Skin of body (tissue), 2 donors: Measurements from ENCODE around the gene CDC20B. TPM values are rescaled to one million over a fixed set of nuclear protein-coding genes. Genes with fewer than 3 reads are reported as not detected.
"Not testable (repeated sequence)": the region's sequence is repeated elsewhere in the genome, so short reads cannot be mapped to it uniquely, and the experiment has no call there.

Experiments
- DNase-seq: peaks from one replicate; lab custom pipeline; 2025; lab: John Stamatoyannopoulos, UW
- total RNA-seq: library from RNA; depleted of rRNA; stranded (reverse); fragments of >200 nt; gene quantifications from one replicate; pipeline ENCODE4 v1.2.3, GENCODE V29; 2014

The CDC20B gene
- total RNA-seq, 1 donor from 2014 or later, result not detected

DNA sequence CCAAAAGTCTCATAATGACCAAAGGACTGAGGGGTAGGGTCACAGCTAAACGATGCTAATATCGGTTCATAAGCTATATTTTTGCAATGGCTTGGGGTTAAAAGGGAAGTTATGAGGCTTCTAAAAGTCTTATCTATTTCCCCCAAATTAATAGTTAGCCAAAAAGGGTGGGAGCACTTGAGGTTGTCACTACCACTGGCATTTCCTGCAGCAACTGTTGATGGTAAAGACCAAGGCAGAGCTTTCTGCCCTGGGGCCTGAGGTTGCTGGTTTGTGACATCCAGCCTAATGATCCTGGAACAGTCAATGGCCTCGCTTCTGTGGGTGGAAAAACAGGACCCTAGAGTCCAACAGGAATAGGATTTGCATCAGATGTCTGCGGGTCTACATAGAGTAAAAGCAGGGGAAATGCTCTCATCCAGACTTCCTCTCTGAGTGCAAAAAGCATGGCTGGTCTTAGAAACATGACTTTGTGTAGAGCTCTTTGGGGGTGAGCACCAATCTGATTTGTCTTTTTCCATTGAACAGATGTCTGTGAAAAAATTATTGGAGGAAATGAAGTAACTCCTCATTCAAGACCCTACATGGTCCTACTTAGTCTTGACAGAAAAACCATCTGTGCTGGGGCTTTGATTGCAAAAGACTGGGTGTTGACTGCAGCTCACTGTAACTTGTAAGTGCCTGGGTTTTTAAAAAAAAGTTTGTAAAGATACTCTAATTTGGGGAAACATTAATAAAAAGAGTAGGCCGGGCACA, 67.9 kb downstream of the CDC20B start:
- no peak for DNase-seq

DNA sequence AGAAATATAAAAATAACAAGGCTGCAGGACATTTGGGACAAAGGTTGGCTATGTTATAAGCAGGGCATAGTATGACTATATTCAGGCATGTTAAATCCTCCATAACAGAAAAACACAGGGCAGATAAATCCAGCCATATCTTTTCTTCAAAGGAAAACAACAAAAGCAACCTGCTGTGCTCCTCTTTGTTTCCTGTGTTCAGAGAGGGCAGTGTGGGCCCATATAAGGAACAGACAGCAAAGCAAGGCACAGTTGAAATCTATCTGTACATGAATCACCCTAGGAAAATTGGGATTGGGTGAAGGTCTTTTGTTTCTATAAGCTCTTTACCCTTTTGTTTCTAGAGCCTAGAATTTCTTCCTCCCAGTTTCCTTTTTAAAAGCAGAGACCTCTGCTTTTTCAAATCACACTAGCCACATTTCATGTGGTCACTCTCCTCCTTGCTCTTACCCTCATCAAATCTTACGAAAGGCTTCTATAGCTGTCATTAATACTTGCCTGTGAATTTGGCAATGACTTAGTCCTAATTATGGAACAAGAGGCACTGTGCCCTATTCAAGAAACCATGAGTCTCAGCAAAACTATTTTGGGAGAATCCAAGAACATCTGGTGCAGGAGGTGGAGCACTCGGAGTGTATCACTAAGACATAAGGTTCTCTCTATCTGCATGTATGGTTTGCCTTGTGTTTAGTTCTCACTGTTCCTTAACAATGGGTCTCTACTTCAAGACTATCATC, 68.8 kb downstream of the CDC20B start:
- DNase-seq, result no peak

DNA sequence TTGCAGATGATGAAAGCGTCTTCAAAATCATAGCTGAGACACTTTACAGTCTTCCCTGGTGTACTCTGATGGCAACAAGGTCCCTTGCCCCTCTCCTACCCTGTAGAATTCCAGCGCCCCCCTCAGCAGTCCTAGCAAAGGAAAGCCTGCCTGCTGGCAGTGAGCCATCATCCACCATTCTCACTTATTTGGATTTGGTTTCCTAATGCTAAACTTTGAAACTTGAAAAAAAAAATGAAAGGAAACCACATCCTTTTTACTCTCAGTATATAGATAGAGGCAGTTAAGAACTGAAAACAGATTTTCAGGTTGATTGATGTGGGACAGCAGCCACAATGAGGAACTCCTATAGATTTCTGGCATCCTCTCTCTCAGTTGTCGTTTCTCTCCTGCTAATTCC, 70.6 kb downstream of the CDC20B start, which contains the start of gene GZMA:
Gene GZMA, plus strand, starts transcription at position 299 of the 400 bp plus-strand sequence. Its CDS starts 37 bp downstream, at position 336.
- DNase-seq, result no peak

DNA sequence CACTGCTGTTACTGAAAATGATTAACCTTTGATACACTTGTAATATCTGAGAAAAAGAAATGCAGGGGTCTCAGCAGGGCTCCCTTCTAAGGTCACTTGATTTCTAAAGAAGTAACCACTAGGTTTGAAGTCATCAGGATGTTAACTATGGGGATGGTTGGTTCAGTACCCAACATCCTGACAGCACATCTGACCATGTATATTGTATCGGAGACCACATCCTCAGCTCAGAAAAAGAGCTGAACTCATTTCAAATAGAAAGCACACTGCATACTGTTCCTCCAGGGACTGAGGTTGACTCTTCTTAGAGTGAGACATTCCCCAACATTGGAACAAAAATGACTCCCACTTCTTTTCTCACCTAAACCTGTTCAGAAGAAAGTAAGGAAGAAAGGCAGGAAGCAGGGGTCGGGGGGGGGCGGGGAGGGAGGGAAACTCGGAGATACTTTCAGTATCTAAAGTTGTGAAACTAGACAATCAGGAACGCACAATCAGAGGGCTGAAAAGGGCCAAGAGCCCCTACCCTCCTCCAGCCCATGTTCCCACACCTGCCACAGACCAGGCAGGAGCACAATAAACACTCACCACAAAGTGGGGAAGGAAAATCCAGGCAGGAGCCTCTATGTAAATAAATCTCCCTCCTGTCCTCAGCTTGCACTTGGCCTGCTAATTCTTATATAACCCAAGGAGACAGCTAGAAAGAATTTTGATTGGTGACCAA, 71.3 kb downstream of the CDC20B start:
- no peak for DNase-seq

DNA sequence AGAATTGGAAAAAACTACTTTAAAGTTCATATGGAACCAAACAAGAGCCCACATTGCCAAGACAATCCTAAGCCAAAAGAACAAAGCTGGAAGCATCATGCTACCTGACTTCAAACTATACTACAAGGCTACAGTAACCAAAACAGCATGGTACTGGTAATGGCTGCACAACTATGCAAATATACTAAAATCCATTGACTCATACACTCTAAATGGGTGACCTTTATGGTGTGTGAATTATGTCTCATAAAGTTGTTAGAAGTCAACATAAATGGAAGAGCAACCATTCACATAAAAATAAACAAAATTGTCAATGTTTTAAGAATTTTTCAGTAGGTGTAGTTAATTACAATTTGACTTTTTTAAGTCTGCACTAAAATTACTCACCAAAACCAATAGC, 71.8 kb downstream of the CDC20B start:
- DNase-seq, result not testable (repeated sequence)

DNA sequence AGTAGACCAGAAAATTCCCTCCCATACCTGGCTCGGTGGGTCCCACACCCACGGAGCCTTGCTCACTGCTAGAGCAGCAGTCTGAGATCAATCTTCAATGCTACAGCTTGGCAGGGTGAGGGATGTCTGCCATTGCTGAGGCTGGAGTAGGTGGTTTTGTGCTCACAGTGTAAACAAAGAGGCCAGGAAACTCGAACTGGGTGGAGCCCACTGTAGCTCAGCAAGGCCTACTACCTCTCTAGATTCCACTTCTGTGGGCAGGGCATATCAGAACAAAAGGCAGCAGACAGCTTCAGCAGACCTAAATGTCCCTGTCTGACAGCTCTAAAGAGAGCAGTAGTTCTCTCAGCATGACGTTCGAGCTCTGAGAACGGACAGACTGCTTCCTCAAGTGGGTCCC, 76.1 kb downstream of the CDC20B start:
- DNase-seq, result no peak

DNA sequence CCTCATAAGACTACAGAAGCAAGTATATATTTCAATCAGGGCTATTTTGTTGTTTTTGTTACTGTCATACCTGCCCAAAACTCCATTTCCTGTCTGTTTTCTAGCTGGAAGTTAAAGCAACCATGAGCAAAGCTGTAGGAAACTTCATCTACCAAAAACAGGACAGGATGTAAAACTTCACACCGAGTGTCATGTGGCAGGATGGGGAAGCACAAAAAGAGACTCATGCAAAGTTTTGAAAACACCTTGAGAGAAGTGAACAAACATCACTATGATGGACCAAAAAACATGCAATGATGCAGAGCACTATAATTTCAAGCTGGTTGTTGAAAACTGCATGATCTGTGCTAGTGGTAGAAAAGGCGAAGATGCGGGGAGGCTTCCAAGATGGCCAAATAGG, 76.8 kb downstream of the CDC20B start:
- DNase-seq, result no peak

DNA sequence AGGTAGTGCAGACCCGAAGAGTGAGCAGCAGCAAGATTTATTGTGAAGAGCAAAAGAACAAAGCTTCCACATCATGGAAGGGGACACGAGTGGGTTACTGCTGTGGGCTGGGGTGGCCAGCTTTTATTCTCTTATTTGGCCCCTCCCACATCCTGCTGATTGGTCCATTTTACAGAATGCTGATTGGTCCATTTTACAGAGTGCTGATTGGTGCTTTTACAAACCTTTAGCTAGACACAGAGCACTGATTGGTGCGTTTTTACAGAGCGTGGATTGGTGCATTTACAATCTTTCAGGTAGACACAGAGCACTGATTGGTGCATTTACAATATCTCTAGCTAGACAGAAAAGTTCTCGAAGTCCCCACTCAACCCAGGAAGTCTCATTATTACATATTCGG, 82.0 kb downstream of the CDC20B start:
- not testable (repeated sequence) for DNase-seq

DNA sequence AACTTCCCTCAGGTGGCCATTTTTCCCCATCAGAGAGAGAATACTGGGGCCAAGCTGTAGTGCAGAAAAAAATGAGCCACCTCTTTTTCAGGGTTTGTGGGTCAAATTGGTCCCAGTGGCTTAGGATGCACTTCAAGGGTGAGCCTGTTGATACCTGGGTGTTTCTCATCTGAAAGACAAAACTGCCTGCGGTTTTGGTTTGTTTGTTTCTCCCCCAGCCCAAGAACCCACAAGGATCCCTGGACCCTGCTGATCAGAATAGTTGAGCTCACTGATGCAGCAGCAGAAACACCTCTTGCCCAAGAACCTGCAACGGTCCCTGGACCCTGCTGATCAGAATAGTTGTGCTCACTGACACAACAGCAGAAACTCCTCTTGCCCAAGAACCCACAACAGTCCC, 83.7 kb downstream of the CDC20B start:
- DNase-seq, result not testable (repeated sequence)

DNA sequence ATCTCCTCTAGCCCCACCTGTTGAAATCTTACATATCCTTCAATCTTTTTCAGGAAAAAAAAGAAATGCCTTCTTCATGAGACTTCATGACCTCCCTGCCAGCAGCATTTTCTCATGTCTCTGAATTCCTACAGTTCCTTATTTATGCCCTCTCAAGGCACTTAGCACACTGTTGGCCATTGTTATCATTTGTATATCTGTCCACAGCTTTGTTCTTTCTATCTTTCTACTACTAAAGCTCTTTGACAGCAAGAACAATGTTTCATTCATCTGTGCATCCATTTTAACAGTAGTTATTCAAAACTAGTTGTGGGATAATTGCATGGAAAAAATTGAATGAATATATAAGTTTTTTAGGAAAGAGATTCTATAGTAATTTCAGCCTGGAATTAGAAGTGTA, 91.4 kb downstream of the CDC20B start:
- no peak for DNase-seq

DNA sequence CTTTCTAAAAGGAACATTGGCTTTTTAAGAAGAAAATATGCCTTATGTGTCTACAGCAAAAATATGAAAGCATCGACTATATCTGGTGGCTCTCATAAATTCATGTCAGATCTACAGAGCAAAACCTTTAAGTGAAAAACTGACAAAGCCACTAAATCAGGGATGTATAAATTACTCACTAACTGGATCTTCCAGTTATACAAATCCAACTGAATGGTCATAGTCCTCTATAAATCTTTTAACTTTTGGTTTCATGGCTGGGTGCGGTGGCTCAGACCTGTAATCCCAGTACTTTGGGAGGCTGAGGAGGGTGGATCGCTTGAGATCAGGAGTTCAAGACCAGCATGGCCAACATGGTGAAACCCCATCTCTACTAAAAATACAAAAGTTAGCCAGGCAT, 99.8 kb downstream of the CDC20B start:
- DNase-seq, result no peak

DNA sequence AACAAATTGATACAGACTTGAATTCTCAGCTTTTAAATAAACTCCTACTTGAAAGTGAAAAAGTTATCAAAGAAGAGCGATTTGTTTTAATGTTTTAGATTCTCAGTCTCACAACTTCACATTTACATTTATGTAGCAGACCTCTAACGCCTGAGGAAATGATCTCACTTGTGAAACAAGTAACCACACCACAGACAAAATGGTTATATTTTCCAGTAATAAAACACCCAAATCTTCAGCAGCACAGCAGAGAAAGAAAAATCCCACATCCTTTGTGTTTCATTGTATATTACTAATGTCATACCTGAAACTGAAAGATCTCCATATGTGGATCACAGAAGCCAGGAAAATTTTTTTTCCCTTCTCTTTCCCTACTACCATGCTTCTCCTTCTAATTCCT, 100.3 kb downstream of the CDC20B start:
- DNase-seq, result no peak

DNA sequence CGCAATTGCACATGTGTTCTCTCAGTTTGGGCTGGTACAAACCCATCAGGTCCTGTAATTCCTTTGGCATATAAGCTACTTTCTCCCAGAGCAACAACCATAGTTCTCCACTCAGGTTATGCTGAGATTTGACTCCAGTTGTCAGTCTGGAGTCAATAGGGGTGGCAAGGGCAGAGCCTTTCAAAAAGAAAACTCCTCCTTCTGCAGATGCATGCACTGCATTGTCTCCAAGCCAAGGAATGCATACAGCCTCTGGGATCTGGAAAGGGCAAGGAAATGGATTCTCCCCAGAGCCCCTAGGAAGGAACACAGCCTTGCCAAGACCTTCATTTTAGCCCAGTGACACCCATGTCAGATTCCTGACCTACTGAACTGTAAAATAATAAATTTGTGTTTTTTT, 101.6 kb downstream of the CDC20B start:
- DNase-seq, result no peak

DNA sequence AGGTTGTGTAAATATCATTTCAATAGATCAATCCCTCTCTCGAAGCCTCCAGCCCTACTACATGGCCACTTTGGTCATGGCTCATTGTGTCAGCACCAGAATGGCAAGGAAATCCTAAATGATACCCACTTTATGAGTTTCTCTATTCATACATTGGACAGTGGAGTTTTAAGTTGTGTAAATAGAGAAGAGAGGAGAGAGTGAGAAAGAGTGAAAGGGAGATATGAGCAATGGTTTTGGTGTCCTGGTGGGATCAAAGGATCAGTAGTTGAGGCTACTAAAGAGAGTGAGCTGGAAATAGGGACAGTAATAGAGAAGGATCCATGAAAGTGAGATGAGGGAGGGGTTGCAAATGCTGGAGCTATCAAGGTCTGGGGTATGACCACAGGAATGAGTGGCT, 102.0 kb downstream of the CDC20B start:
- no peak for DNase-seq

DNA sequence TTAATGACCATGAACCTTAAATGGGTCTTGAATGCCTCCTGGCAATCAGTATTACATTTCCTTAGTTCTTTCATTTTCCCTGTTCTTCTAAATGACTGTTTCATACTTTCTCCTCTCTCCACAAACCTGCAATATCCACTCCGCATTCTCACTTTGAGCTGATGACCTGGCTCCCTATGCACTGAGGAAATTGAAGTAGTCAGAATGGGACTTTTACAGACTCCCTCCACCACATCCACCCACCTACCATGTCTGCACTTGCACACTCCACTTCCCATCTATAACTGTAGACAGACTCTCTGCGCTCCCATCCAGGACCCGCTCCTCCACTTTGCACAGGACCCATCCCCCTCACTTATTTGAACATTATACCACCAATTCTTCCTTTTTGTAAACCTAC, 106.7 kb downstream of the CDC20B start:
- no peak for DNase-seq

DNA sequence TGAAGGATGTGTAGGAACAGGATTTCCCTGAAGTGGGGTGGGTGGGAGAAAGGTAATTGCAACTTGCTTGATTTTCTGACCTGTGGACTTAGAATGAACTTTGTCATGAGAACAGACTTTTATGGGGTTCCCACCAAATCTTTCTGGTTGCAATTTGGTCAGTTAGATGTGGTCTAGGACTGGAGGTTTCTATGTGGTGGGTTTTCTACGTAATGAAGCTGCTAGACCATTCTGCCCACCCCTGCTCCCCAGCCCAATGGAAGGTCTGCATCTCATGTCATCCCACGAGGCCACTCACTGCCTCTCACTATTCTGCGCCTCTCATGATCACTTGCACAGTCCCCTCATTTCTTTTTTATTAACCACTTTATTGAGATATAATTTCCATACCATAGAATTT, 108.5 kb downstream of the CDC20B start:
- no peak for DNase-seq

DNA sequence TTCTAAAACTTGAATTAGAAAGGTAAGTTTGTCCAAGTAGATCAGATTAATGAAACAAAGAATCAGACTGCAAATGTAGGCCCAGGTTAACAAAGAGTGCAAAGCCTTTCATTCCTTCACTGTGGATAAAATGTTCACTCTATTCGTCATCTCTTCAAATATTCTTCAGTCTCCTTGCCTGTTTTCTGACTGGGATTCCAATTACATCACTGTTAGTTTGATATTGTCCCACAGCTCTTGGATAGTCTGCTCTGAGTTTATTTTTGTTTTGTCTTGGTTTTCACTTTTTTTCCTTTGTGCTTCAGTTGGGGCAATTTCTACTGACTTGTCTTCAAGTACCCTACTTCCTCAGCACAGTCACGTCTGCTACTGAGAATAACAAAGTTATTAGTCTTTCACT, 109.1 kb downstream of the CDC20B start:
- DNase-seq, result no peak

DNA sequence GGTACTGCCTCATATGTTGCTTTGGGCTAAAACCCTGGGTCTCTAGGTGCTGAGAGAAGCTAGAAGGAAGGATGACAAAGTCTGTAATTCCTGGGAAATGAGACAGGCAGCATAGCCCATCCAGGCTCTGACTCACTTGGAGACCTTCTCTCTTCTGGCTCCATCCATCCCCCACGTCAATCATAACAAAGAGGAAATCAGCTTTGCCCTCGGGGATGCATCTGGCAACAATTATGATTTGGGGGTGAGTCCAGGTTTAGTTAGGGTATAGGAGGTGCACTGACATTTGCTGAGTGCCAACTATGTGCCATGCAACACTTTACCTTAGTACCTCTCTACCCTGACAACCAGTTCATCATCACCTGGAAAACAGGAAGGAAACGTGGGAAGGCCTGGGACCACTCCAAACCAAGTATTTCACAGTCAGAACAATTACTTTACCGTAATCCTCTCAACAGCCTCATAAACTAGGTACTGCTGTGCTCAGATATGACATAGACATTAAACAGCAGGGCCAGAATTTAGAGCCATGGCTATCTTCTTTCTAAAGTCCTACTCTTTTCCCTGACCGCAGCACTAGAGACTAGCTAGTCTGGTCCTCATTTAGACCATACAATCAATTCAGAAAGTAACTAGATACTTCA, 109.6 kb downstream of the CDC20B start:
- DNase-seq, result no peak
